ENCODE results near the gene PAXX.
"Not testable (repeated sequence)": the region's sequence is repeated elsewhere in the genome, so short reads cannot be mapped to it uniquely, and the experiment has no call there.

The PAXX gene

GRCh38 chr9:137019891-137020683 is 27.9 kb downstream of the PAXX start:
- no peak for DNase-seq

DNA sequence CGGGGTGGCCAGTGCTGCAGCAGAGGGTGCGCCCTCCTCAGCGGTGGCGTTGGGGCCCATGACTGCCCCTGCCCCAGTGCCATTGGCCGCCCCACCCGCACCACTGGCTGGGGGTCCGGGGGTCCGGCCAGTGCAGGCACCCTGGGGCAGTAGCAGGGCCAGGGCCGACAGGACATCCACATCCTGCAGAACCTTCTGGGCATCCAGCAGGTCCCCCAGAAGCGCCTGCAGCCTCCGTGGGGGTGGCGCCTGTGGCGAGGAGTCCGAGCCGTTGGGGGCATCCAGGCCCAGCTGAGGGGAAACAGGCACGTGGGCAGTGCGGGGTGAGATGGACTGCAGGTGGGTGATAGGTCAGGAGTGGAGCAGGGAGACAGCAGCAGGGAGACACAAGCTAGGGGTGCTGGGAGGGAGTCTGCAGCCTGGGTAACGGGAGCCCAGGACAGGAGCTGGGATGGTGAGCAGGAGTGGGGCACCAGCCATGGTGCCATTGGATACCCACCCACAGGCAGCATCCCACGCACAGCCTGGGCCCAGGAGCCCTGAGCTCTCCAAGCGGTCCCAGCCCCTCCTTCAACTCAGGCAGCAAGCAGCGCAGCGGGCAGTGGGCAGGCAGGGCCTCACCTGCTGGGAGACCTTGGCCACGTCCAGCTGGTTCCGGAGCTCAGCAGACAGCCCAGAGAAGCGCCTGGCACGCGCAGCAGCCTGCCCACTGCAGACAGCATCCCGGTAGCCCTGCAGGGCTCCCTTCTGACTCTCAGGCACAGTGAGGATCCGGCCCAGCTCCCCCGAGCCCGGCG is 28.7 kb downstream of the PAXX start:
- DNase-seq = no peak

GRCh38 chr9:137021568-137021978 is 29.4 kb downstream of the PAXX start:
- DNase-seq = no peak

DNA sequence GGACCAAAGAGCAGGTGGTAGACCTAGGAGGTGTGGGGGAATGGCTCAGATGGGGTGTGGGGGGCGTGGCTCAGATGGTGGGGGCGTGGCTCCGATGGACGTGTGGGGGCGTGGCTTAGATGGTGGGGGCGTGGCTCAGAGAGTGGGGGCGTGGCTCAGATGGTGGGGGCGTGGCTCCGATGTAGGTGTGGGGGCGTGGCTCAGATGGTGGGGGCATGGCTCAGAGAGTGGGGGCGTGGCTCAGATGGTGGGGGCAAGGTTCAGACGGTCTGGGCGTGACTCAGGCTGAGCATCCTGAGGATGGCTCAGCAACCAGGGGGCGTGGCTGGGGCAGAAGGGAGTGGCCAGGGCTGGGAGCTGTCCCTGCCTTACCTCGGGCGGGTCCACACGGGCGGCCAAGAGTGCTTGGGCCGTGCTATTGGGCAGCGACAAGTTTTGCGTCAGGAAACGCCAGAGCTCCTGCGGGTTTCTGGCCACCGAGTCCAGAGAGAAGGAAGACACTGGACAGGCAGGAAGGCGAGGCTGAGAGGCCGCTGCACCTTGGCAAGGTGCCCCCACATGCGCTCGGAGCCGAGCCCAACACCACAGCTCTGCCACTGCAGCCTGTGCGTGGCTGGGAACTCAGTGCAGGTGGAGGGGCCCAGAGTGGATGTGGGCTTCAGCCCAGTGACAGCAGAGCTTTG is 29.9 kb downstream of the PAXX start:
- DNase-seq = peak; percentile 72 to 79

DNA sequence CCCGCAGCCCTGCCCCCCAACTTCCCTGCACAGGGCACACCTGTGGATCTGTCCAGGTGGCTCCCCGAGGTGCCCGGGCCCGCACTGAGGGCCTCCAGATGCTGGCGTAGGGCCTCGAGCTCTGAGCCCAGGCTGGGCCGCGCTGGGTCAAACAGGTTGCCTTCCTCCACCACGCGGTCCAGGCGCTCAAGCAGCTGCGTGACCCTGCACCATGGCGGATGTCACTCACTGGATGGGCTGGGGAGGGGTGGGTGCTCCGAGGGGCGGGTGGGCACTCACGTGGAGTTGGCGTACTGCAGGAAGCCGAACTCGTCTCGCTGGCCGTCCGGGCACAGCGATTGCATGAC is 30.4 kb downstream of the PAXX start:
- no peak for DNase-seq

DNA sequence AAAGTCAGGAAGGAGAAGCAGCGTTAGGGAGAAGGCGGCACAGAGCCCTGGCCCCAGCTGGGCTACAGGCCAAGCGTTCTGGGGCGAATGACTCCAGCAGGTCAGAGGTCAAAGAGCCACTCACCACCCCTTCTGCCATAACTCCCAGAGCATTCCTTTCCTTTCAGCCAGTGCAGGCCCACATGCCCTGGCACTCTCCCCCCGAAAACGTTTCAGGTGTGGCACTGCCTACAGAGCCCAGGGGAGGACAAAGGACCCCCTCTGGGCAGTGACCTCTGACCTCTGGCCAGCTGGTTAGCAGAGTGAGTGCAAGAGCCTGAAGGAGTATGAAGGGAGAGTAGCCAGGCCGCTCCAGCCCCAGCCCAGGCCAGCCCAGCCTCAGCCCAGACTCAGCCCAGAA is 30.9 kb downstream of the PAXX start:
- no peak for DNase-seq

- DNase-seq = no peak
These were observed 31.4 kb downstream of the PAXX start for GRCh38 chr9:137023583-137023991.

GRCh38 chr9:137025517-137025966 is 33.3 kb downstream of the PAXX start:
- peak; percentile 24 to 31 for DNase-seq

DNA sequence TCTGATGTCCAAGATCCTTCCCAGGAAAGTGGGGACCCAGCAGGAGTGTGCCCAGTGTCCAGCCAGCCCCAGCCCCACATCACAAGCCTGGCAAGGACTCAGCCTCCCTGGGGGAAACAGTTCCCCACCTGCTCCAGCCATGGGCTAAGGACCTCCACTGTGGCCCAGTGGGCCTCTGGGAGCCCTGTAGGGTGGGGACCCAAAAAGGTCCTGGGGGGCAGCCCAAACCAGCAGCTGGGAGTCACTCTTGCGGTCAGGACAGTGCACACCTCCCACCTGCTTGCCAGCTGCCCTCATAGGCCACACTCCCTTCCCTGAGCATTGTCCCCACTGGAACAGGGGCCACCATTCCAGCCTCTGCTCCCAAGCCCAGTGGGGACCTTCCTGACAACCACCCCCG is 34.2 kb downstream of the PAXX start:
- DNase-seq = no peak

DNA sequence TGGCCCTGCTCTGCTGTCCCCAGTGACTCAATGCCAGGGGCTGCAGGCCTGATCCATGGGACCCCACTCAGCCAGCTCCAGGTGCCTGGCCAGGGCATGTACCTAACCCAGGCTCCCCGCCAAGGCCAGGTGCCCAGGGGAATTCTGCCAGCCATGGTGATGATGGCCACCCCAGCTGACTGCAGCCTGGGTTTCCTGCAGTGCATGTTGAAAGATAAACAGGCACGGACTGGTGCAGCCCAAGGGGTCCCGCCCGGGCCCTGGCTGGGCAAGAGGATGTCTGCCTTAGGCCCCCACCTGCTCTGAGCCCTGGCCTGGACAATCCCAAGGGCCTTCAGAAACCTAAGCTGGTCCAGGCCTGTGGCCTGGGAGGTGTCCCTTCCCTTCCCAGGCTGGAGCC is 34.6 kb downstream of the PAXX start:
- no peak for DNase-seq

- DNase-seq = no peak
These were observed 35.4 kb downstream of the PAXX start, which contains the start of gene ABCA2 for GRCh38 chr9:137027369-137028262. TSS of gene ABCA2 (minus strand) at chr9:137028237. CDS start at chr9:137028140, 97 bp downstream.

DNA sequence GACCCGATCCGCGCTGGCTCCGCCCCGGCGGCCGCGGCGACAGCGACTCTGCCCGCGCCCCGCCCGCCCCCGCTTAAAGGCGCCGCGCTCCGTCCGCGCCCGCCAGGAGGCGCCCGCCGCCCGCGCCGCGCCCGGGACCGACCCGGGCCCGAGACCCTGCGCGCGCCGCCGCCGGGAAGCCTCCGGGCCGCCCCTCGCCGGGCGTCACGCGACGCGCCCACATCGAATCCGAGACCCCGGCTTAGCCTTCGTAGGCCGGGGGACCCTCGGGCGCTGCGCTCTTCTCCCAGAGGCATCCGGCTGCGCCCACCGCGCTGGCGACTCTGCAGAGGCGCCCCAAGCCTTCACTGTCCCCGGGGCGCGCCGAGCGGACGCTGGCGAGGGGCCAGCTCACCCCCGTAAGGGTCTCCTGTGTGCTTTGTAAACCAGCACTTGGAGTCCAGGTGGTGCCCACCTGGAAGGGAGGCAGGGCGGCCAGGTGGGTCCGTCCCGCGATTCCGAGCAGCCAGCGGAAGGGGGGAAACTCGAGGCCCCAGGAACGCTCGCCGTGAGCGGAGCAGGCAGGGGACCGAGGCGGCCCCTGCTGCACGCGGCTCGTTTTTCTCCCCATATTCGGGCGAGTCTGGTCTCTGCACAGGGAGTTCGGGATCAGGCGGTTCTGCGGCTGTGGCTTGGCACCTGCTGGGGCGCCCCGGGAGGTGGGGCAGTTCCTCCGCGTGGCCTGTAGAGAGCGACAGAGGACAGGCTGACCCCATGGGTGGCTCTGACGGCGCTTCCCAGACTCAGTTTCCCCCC is 36.2 kb downstream of the PAXX start:
- peak; percentile 65 to 81 for DNase-seq

DNA sequence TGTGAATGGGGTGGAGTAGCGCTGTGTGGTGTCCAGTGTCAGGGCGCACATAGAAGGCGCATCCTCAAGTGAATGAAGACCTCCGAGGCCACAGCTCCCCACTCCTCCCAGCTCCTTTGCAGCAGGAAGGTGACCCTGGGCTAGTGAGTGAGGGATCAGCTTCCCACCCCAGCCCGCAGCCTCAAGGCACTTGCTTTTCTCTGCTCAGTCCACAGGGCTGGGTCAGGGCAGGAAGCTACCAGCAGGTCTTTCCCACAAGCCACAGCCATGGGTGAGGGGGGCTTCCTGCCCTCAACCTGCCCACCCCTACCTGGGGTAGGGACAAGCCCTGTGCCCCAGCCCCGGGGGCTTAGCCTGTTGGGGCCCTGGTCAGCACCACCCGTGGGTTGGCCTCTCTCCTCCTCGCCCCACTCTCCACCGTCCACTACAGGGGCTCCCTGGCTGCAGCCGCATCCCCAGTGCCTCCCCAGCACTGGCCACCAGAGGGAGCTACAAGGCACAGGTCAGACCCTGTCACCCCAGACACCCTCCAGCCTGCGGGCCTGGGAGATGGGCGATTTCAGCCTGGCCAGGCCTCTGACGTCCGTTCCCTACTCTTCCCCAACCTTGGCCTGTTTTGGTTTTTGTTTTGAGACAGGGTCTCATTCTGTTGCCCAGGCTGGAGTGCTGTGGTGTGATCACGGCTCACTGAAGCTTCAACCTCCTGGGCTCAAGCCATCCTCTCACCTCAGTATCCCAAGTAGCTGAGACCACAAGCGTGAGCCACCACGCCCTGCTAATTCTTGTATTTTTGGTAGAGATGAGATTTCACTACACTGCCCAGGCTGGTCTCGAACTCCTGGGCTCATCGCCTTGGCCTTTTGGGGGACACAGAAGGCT is 37.1 kb downstream of the PAXX start:
- peak; percentile 69 to 74 for DNase-seq

GRCh38 chr9:137030006-137030405 is 37.8 kb downstream of the PAXX start:
- no peak for DNase-seq

DNA sequence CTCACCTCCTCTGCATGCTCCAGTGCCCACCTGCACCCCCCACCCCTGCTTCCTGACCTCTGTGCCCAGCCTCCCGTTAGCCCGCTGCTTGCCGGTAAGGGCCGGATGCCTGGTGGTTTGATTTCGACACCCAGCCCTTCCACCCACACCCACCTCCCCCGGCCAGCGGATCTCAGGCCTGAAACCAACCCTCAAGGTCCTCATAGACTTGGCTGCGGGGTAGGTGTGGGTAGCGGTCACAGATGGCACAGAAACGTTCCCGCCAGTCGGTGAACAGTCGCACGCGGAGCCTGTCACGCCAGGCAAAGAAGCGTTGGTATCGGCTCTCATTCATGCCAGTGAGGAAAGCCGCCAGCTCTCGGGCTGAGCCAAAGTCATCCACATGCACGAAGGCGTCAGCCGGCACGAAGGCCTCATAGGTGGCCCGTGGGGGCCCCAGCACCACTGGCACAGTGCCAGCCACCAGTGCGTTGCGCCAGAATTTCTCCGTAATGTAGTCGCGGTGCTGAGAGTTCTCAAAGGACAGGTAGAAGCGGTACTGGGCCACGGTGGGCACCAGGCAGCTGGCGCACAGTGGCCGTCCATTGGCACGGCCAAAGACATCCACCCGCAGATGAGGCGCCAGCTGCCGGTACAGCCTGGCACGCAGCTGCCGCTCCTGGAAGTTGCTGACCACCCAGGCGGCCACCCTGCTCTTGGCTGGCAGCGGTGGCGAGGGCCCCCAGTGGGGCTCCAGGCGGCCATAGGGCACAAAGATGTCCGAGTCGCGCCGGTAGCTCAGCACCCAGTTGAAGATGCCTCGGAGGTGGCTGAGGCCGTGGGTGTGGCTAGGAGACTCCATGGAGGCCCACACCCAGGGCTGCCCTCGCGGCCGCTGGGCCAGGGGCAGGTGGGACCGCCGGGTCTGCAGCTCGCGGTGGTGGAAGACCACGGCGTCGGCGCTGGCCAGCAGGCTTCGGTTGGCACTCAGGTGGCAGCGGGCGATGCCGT is 38.6 kb downstream of the PAXX start:
- DNase-seq = peak; percentile 59 to 62

- DNase-seq = peak; percentile 56 to 67
These were observed 39.9 kb downstream of the PAXX start, which contains the start of gene FUT7 for GRCh38 chr9:137031904-137032640. TSS of gene FUT7 (minus strand) at chr9:137032088. CDS start at chr9:137031991, 97 bp downstream.

DNA sequence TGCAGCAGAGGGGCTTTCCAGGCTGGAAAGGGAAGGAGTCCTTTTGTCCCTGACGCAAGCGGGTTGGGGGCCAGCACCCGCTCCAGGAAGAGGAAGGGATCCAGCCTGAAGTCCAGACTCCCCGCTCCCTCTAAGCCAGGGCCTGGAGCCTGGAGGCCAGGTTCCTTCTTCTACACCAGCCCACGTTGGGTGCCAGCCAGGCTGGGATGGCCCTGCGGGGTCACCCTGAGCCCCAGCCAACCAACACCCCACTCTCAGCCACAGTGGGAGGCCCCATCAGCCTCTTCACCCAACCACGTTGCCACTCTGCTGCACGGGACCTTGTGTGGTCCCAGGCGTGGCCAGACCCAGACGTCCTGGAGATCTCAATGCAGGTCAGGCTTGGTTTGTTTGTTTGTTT is 40.6 kb downstream of the PAXX start:
- DNase-seq = peak; percentile 41 to 65

GRCh38 chr9:137033481-137033880 is 41.3 kb downstream of the PAXX start:
- not testable (repeated sequence) for DNase-seq
